Measurements from ENCODE around the gene ZSCAN12. TPM values are rescaled to one million over a fixed set of nuclear protein-coding genes. Genes with fewer than 3 reads are reported as not detected.
A peak's percentile ranks its signal among the peaks of the same experiment; 100 is the strongest.

Gene ZSCAN12
- total RNA-seq, 1 donor from 2014 or later = 16.7 TPM

DNA sequence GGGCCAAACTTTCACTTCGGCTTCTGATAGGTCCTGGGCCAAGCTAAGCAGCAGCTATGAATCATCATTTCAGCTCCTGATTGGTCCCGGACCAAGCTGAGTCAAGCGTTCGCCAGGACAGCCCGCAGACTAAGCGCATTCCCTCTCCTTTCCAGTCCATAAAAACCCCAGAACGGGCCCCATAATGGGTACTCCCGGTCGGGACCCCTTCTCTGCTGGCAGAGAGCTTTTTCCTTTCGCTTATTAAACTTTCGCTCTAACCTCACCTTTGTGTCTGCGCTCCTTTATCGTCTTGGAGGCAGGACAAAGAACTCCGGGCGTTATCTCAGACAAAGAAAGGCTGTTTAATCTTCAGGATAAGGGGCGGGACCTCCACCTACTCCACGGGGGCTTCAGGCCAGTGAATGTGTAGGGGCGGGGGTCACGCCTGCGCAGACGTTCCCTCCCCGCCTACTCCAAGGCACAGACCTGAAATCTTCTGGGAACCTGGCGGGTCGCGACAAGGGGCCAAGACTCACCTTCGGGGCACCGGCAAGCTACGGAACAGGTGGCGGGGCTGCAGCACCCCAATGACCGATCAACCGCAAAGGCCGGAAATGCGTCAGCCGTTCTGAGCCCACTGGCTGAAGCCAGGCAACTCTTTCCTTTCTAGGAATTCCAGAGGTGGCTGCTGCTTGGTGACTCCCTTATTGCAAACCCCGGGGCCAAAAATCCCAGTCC, 63.8 kb downstream of the ZSCAN12 start, which contains the start of gene ZSCAN31:
Gene ZSCAN31, minus strand, starts transcription at position 585 of the 720 bp plus-strand sequence. CDS start 6,465 bp downstream, outside the sequence.
- H3K27me3 Mint-ChIP-seq (ENCODE audit: unreplicated experiment) = no peaks in the 10 kb centered on the region
- H3K9me3 Mint-ChIP-seq (ENCODE audit: unreplicated experiment) = peaks cover 2% of the 10 kb centered on the region
- peak; percentile 83 for DNase-seq
- peaks cover 12% of the 10 kb centered on the region for H3K4me1 Mint-ChIP-seq (ENCODE audit: low read depth, unreplicated experiment)
- no peak within 1 kb of the TSS for H3K27ac Mint-ChIP-seq (ENCODE audit: unreplicated experiment)
- H3K4me3 Mint-ChIP-seq (ENCODE audit: unreplicated experiment) = no peak within 1 kb of the TSS
- TF ChIP-seq, protein P1, sequence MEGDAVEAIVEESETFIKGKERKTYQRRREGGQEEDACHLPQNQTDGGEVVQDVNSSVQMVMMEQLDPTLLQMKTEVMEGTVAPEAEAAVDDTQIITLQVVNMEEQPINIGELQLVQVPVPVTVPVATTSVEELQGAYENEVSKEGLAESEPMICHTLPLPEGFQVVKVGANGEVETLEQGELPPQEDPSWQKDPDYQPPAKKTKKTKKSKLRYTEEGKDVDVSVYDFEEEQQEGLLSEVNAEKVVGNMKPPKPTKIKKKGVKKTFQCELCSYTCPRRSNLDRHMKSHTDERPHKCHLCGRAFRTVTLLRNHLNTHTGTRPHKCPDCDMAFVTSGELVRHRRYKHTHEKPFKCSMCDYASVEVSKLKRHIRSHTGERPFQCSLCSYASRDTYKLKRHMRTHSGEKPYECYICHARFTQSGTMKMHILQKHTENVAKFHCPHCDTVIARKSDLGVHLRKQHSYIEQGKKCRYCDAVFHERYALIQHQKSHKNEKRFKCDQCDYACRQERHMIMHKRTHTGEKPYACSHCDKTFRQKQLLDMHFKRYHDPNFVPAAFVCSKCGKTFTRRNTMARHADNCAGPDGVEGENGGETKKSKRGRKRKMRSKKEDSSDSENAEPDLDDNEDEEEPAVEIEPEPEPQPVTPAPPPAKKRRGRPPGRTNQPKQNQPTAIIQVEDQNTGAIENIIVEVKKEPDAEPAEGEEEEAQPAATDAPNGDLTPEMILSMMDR (IDR thresholded peaks at IDR 0.05; ENCODE audit: partially characterized antibody, unreplicated experiment) = no peak
- no peaks in the 10 kb centered on the region for H3K36me3 Mint-ChIP-seq (ENCODE audit: unreplicated experiment)

DNA sequence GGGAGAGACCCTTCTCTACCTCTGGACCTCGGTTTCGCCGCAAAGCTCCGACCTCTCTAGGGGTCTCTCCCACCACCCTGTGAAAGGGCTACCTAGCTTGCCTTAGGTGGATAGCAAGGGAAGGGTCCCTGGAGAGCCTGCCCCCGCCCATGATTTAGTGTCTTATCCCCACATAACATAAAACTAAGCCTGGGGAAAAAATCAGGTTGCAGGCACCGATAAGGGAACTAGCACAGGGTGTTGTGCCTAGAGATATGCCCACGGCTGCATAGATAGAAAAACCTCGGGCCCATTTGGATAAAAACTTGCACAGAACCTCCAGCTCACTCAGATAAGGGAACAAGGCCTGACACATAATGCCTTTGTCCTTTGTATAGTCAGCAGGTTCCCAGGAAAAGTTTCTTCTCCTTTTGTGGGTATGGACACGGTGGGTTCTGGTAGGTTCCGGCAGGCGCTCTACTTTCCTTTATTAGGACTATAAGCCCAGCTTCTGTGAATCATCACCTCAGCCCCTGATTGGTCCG, 64.4 kb downstream of the ZSCAN12 start:
- no peak overlapping the region for H3K27ac Mint-ChIP-seq (ENCODE audit: unreplicated experiment)

DNA sequence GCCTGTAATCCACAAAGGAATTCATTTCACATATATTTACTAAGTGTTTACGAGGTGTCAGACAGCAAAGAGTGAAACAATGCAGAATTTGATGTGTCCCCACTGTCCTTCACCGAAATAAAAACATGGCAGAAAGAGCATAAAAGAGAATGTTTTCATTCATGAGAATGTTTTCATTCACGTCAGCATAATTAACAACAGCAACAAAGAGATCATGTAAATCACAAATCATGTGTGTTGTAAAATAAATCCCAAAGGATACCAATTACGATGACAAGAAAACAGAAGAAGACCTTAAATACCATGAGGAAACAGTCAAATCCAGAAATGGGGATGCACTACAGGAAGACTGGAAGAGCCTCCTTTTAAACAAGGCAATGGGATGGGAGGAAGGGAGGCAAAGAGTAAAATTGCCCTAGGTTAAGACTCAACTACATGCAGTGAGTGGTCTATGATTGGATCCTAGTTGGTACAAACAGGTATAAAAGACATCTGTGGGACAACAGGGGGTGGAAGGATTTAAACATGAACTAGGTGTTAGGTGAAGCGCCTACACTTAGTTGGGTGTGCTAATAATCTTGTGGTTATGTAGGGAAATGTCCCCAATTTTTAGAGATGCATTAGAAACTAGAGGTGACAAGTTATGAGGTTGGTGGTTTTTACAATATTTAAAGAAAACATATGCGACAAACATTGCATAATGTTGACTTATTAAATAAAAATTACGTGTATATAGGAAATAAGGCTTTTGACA, 65.1 kb downstream of the ZSCAN12 start:
- H3K9me3 Mint-ChIP-seq (ENCODE audit: unreplicated experiment) = peaks cover 2% of the 10 kb centered on the region
- no peaks in the 10 kb centered on the region for H3K36me3 Mint-ChIP-seq (ENCODE audit: unreplicated experiment)
- no peak overlapping the region for H3K4me3 Mint-ChIP-seq (ENCODE audit: unreplicated experiment)
- H3K27ac Mint-ChIP-seq (ENCODE audit: unreplicated experiment) = no peak overlapping the region
- peaks cover 12% of the 10 kb centered on the region for H3K4me1 Mint-ChIP-seq (ENCODE audit: low read depth, unreplicated experiment)
- TF ChIP-seq, protein P1 (IDR thresholded peaks at IDR 0.05; ENCODE audit: partially characterized antibody, unreplicated experiment) = no peak
- DNase-seq = no peak
- no peaks in the 10 kb centered on the region for H3K27me3 Mint-ChIP-seq (ENCODE audit: unreplicated experiment)

More for the DNA sequence above, 64.4 kb downstream of the ZSCAN12 start:
- Mint-ChIP-seq H3K27me3 (ENCODE audit: unreplicated experiment) (no peaks in the 10 kb centered on the region), H3K4me1 (ENCODE audit: low read depth, unreplicated experiment) (peaks cover 12% of the 10 kb centered on the region), H3K36me3 (ENCODE audit: unreplicated experiment) (no peaks in the 10 kb centered on the region), H3K9me3 (ENCODE audit: unreplicated experiment) (peaks cover 2% of the 10 kb centered on the region), H3K4me3 (ENCODE audit: unreplicated experiment) (no peak overlapping the region)
- TF ChIP-seq, protein P1 (IDR thresholded peaks at IDR 0.05; ENCODE audit: partially characterized antibody, unreplicated experiment) = no peak
- DNase-seq = peak; percentile 22

DNA sequence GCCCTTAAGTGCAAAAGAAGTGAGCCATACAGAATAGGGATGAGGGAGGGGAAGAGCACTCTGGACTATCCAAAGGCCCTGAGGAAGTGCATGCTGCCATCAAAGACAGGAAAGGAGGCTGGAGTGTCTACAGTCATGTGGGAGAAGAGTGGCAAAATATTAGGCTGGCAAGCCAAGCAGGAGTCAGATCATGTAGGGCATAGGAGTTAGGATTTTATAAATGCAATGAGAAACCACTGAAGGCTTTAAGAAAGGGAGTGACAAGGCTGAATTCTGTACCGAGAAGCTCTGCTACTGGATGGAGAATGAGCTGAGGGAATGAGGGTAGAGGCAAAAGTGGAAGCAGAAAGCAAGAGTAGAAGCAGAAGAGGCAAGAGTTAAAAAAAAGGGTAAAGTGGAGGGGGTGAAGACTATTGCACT, 65.9 kb downstream of the ZSCAN12 start:
- Mint-ChIP-seq H3K9me3 (ENCODE audit: unreplicated experiment) (peaks cover 2% of the 10 kb centered on the region), H3K36me3 (ENCODE audit: unreplicated experiment) (peaks cover 7% of the 10 kb centered on the region), H3K4me3 (ENCODE audit: unreplicated experiment) (no peak overlapping the region), H3K27me3 (ENCODE audit: unreplicated experiment) (no peaks in the 10 kb centered on the region), H3K27ac (ENCODE audit: unreplicated experiment) (no peak overlapping the region), H3K4me1 (ENCODE audit: low read depth, unreplicated experiment) (peaks cover 12% of the 10 kb centered on the region)
- no peak for DNase-seq
- TF ChIP-seq, protein P1 (IDR thresholded peaks at IDR 0.05; ENCODE audit: partially characterized antibody, unreplicated experiment) = no peak
